AG09319 (cell line): Measurements from ENCODE around the gene TMEM108.

Experiments
- DNase-seq: peaks from one replicate; pipeline ENCODE4 v3.0.0-alpha.2; 2010; ENCODE audit warnings: low read depth; ENCODE audit errors: extremely low read depth
- CTCF ChIP-seq: IDR thresholded peaks from 2 replicates; pipeline ENCODE4 v1.5.1; 2011; ENCODE audit warnings: low read depth, mild to moderate bottlenecking, inconsistent platforms, low read length, moderate library complexity

TMEM108 gene

GRCh38 chr3:133054586-133054985 is 16.4 kb downstream of the TMEM108 start:
- no peak for TF ChIP-seq CTCF
- no peak for DNase-seq

- DNase-seq, result no peak
- no peak for TF ChIP-seq CTCF
Measured at GRCh38 chr3:133055339-133055738, 17.1 kb downstream of the TMEM108 start.

- no peak for DNase-seq
- TF ChIP-seq CTCF, result no peak
Measured at GRCh38 chr3:133058243-133058642, 20.1 kb downstream of the TMEM108 start.

- no peak for TF ChIP-seq CTCF
- no peak for DNase-seq
Measured at GRCh38 chr3:133058831-133059230, 20.6 kb downstream of the TMEM108 start.

GRCh38 chr3:133065193-133065961 is 27.2 kb downstream of the TMEM108 start:
- no peak for DNase-seq
- TF ChIP-seq CTCF, result no peak

GRCh38 chr3:133066026-133066425 is 27.8 kb downstream of the TMEM108 start:
- TF ChIP-seq CTCF, result no peak
- no peak for DNase-seq

GRCh38 chr3:133069556-133070286 is 31.5 kb downstream of the TMEM108 start:
- DNase-seq, result no peak
- no peak for TF ChIP-seq CTCF
